Hepatocyte (in vitro differentiated cells): ENCODE data around the gene PKD2L2. TPM values are rescaled to one million over a fixed set of nuclear protein-coding genes. Genes with fewer than 3 reads are reported as not detected.

ENCODE experiments used
- DNase-seq: peaks from one replicate; pipeline ENCODE4 v3.0.0-alpha.2; 2016; ENCODE audit warnings: low spot score
- H2AFZ ChIP-seq: fragments of 200-600 bp; sonication (generic); 2 replicates; pipeline ENCODE4 v1.6.0; 2016; ENCODE audit warnings: antibody characterized with exemption, mild to moderate bottlenecking
- H3K27ac ChIP-seq: fragments of 200-600 bp; sonication (generic); 2 replicates; pipeline ENCODE4 v1.5.1; 2016; ENCODE audit warnings: mild to moderate bottlenecking
- H3K27me3 ChIP-seq: fragments of 200-600 bp; sonication (generic); 2 replicates; pipeline ENCODE4 v1.6.1; 2016
- H3K36me3 ChIP-seq: fragments of 200-600 bp; sonication (generic); replicated peaks from 2 replicates; pipeline ENCODE4 v1.5.1; 2016; ENCODE audit warnings: low read depth; ENCODE audit not compliant: insufficient read depth
- H3K4me1 ChIP-seq: fragments of 200-600 bp; sonication (generic); 2 replicates; pipeline ENCODE4 v1.5.1; 2016; ENCODE audit warnings: mild to moderate bottlenecking, moderate library complexity; ENCODE audit not compliant: insufficient read depth
- H3K4me2 ChIP-seq: fragments of 200-600 bp; sonication (generic); 2 replicates; pipeline ENCODE4 v1.6.0; 2016
- H3K4me3 ChIP-seq: fragments of 200-600 bp; sonication (generic); 2 replicates; pipeline ENCODE4 v1.5.1; 2016; ENCODE audit warnings: mild to moderate bottlenecking
- H3K79me2 ChIP-seq: fragments of 200-600 bp; sonication (generic); 2 replicates; pipeline ENCODE4 v1.6.0; 2017; ENCODE audit warnings: mild to moderate bottlenecking
- H3K9me2 ChIP-seq: fragments of 200-600 bp; sonication (generic); replicated peaks from 2 replicates; pipeline ENCODE4 v1.6.0; 2017; ENCODE audit warnings: mild to moderate bottlenecking; ENCODE audit not compliant: insufficient read depth
- H3K9me3 ChIP-seq: fragments of 200-600 bp; sonication (generic); 2 replicates; pipeline ENCODE4 v1.5.1; 2016; ENCODE audit warnings: low read depth, mild to moderate bottlenecking
- H4K20me1 ChIP-seq: fragments of 200-600 bp; sonication (generic); 2 replicates; pipeline ENCODE4 v1.6.0; 2016; ENCODE audit warnings: mild to moderate bottlenecking; ENCODE audit not compliant: insufficient read depth, poor library complexity, severe bottlenecking
- EZH2 ChIP-seq: fragments of 200-600 bp; sonication (generic); IDR thresholded peaks from 2 replicates; pipeline ENCODE4 v1.6.1; 2016; ENCODE audit warnings: antibody characterized with exemption, mild to moderate bottlenecking, borderline replicate concordance
- EZH2phosphoT487 ChIP-seq: fragments of 200-600 bp; sonication (generic); IDR thresholded peaks from one replicate; pipeline ENCODE4 v1.6.1; 2018; ENCODE audit warnings: antibody characterized with exemption, mild to moderate bottlenecking, low read depth, moderate library complexity; ENCODE audit not compliant: unreplicated experiment, severe bottlenecking
- WGBS: methylation state at CpG from one replicate; pipeline ENCODE4 v1.1.6; 2016; ENCODE audit warnings: low lambda C conversion rate; ENCODE audit errors: missing lambda C conversion rate; 5-methylcytosine and 5-hydroxymethylcytosine counted together
- polyA plus RNA-seq: library from polyadenylated mRNA; unstranded; fragments of >200 nt; fragmentation: Nextera tagmentation; extraction: Ambion mirVana; gene quantifications from 2 replicates; pipeline ENCODE4 v1.2.1, GENCODE V29; 2016
- total RNA-seq: library from RNA; depleted of rRNA; stranded (reverse); fragments of >200 nt; gene quantifications from 2 replicates; pipeline ENCODE4 v1.2.3, GENCODE V29; 2014
- TF ChIP-seq, protein P1 (sequence below): fragments of 200-600 bp; sonication (generic); IDR thresholded peaks from 2 replicates; pipeline ENCODE4 v1.5.1; 2016; ENCODE audit warnings: antibody characterized with exemption, mild to moderate bottlenecking; ENCODE audit not compliant: poor library complexity

PKD2L2 gene
- total and polyA plus RNA-seq, 2 experiments from 2014 or later, result 0.11 TPM; not detected in 1

DNA sequence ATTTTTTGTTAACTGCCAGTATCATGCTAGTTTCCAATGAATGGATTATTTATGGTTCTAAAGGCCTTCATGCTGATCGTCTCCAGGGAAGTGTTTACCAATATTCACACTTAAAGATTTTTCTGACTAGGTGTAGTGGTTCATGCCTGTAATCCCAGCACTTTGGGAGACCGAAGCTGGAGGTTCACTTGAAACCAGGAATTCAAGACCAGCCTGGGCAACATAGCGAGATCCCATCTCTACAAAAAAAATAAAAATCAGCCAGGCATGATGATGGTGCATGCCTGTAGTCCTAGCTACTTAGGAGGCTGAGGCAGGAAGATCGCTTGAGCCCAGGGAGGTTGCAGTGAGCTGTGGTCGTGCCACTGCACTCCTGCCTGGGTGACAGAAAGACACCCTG lies 100.2 kb downstream of the PKD2L2 start:
- WGBS, result 94% methylated on average over 5 of the region's 5 CpGs
- H3K9me2 ChIP-seq, result no peaks in the 10 kb centered on the region
- TF ChIP-seq EZH2, result no peak
- TF ChIP-seq EZH2phosphoT487, result no peak
- TF ChIP-seq, protein P1, sequence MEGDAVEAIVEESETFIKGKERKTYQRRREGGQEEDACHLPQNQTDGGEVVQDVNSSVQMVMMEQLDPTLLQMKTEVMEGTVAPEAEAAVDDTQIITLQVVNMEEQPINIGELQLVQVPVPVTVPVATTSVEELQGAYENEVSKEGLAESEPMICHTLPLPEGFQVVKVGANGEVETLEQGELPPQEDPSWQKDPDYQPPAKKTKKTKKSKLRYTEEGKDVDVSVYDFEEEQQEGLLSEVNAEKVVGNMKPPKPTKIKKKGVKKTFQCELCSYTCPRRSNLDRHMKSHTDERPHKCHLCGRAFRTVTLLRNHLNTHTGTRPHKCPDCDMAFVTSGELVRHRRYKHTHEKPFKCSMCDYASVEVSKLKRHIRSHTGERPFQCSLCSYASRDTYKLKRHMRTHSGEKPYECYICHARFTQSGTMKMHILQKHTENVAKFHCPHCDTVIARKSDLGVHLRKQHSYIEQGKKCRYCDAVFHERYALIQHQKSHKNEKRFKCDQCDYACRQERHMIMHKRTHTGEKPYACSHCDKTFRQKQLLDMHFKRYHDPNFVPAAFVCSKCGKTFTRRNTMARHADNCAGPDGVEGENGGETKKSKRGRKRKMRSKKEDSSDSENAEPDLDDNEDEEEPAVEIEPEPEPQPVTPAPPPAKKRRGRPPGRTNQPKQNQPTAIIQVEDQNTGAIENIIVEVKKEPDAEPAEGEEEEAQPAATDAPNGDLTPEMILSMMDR, result no peak
- H3K9me3 ChIP-seq, result no peaks in the 10 kb centered on the region
- H4K20me1 ChIP-seq, result no peaks in the 10 kb centered on the region
- H3K79me2 ChIP-seq, result peaks cover 32% of the 10 kb centered on the region
- no peak overlapping the region for H3K4me2 ChIP-seq
- H3K36me3 ChIP-seq, result no peaks in the 10 kb centered on the region
- H3K27me3 ChIP-seq, result no peaks in the 10 kb centered on the region
- H3K27ac ChIP-seq, result no peak overlapping the region
- DNase-seq, result no peak
- H3K4me1 ChIP-seq, result no peaks in the 10 kb centered on the region
- H2AFZ ChIP-seq, result no peak overlapping the region
- no peak overlapping the region for H3K4me3 ChIP-seq

Other genes with a start within 250 kb of the PKD2L2 start
- 4.0 and 5.3 TPM in 2 replicates for gene KLHL3, start 153.4 kb upstream of the PKD2L2 start, total RNA-seq
- gene KLHL3, start 153.4 kb upstream of the PKD2L2 start, polyA plus RNA-seq, result 1.4 and 3.3 TPM in 2 replicates
- 25.9 and 30.8 TPM in 2 replicates for gene HNRNPA0, start 135.1 kb upstream of the PKD2L2 start, total RNA-seq
- gene HNRNPA0, start 135.1 kb upstream of the PKD2L2 start, polyA plus RNA-seq, result 13.1 and 15.8 TPM in 2 replicates
- not detected in 2 replicates for gene MYOT, start 21.6 kb upstream of the PKD2L2 start, total RNA-seq
- gene MYOT, start 21.6 kb upstream of the PKD2L2 start, polyA plus RNA-seq, result not detected in 2 replicates
- gene FAM13B, start 143.6 kb downstream of the PKD2L2 start, total RNA-seq, result 19.6 and 22.7 TPM in 2 replicates
- 8.1 and 9.4 TPM in 2 replicates for gene FAM13B, start 143.6 kb downstream of the PKD2L2 start, polyA plus RNA-seq
- not detected in 2 replicates for gene WNT8A, start 194.6 kb downstream of the PKD2L2 start, total RNA-seq
- gene WNT8A, start 194.6 kb downstream of the PKD2L2 start, polyA plus RNA-seq, result not detected in 2 replicates
- gene NME5, start 250.0 kb downstream of the PKD2L2 start, total RNA-seq, result 2.2 and 2.3 TPM in 2 replicates
- 1.8 and 2.6 TPM in 2 replicates for gene NME5, start 250.0 kb downstream of the PKD2L2 start, polyA plus RNA-seq